ENCODE measurements around the gene LPO. TPM values are rescaled to one million over a fixed set of nuclear protein-coding genes. Genes with fewer than 3 reads are reported as not detected.

The LPO gene
- total and polyA plus RNA-seq, 7 donors, result 0.01 TPM; not detected in 6

DNA sequence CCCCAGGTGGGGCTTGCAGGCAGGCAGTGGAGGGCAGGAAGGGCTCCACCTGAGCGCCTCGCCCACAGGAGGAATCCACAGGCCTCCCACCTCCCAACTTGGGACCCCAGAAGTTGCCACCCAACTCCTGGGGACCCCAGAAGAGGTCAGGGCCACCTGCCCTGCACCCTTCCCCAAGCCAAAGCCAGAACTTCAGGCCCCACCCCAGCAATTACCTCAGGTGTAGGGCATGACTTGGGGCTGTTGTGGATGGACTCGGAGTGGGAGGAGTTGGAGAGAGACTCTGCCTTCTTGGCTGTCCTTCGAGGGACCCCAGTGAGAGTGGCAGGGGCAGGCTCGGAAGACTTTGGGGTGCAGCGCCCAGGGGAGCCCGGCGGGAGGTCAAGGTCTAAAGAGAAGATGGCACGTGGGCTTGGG, 79.7 kb downstream of the LPO start:
- Histone ChIP-seq H3K36me3 (ENCODE audit: insufficient read depth in 1 of 2, low read depth in 1 of 2) (no peaks in the 10 kb centered on the region), H3K27me3 (ENCODE audit: insufficient read depth in 3 of 3, low read length in 2 of 3) (no peaks in the 10 kb centered on the region), H3K9me3 (no peaks in the 10 kb centered on the region), H3K27ac (no peak overlapping the region), H3K4me3 (no peak overlapping the region), H3K4me1 (no peaks in the 10 kb centered on the region)
- TF ChIP-seq, protein P1, sequence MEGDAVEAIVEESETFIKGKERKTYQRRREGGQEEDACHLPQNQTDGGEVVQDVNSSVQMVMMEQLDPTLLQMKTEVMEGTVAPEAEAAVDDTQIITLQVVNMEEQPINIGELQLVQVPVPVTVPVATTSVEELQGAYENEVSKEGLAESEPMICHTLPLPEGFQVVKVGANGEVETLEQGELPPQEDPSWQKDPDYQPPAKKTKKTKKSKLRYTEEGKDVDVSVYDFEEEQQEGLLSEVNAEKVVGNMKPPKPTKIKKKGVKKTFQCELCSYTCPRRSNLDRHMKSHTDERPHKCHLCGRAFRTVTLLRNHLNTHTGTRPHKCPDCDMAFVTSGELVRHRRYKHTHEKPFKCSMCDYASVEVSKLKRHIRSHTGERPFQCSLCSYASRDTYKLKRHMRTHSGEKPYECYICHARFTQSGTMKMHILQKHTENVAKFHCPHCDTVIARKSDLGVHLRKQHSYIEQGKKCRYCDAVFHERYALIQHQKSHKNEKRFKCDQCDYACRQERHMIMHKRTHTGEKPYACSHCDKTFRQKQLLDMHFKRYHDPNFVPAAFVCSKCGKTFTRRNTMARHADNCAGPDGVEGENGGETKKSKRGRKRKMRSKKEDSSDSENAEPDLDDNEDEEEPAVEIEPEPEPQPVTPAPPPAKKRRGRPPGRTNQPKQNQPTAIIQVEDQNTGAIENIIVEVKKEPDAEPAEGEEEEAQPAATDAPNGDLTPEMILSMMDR (IDR thresholded peaks at IDR 0.05), result no peak
- DNase-seq (no peak), ATAC-seq (no peak)
- WGBS, 3 donors, result 90 to 94% (median 94%) methylated on average over 9 of the region's 9 CpGs
- intact Hi-C loops (cut with DNase I), result loop anchor here in 1 of 2 donors (5.0 kb wide), 1 partner anchor 129 kb away; no protein-coding TSS in a partner anchor

Other genes starting within 250 kb of the LPO start
- gene SRSF1, start 231.3 kb upstream of the LPO start, total RNA-seq, result 100 to 1,000 TPM in 2 of 4 donors, 10 to 100 TPM in 2; 71.2 to 141 (median 100) TPM
- 100 to 1,000 TPM in 1 of 3 donors, 10 to 100 TPM in 2; 61.2 to 128 (median 93.7) TPM for gene SRSF1, start 231.3 kb upstream of the LPO start, polyA plus RNA-seq
- 10 to 100 TPM; 45.5 to 51.1 (median 47.2) TPM for gene DYNLL2, start 155.2 kb upstream of the LPO start, total RNA-seq
- gene DYNLL2, start 155.2 kb upstream of the LPO start, polyA plus RNA-seq, result 10 to 100 TPM; 28.9 to 84.3 (median 44.0) TPM
- not detected for gene OR4D1, start 90.2 kb upstream of the LPO start, total RNA-seq
- under 1 TPM in 2 of 3 donors, not detected in 1; 0.03 TPM for gene OR4D1, start 90.2 kb upstream of the LPO start, polyA plus RNA-seq
- gene OR4D2, start 71.6 kb upstream of the LPO start, total RNA-seq, result not detected
- not detected for gene OR4D2, start 71.6 kb upstream of the LPO start, polyA plus RNA-seq
- under 1 TPM in 1 of 4 donors, not detected in 3; 0.12 TPM for gene EPX, start 45.9 kb upstream of the LPO start, total RNA-seq
- not detected for gene EPX, start 45.9 kb upstream of the LPO start, polyA plus RNA-seq
- 1 to 10 TPM; 5.5 to 6.9 (median 6.0) TPM for gene MKS1, start 19.3 kb upstream of the LPO start, total RNA-seq
- gene MKS1, start 19.3 kb upstream of the LPO start, polyA plus RNA-seq, result 1 to 10 TPM; 4.2 to 4.7 (median 4.4) TPM
- under 1 TPM; 0.38 to 0.95 (median 0.57) TPM for gene MPO, start 42.4 kb downstream of the LPO start, total RNA-seq
- under 1 TPM; 0.11 to 0.26 (median 0.14) TPM for gene MPO, start 42.4 kb downstream of the LPO start, polyA plus RNA-seq
- 1 to 10 TPM; 2.3 to 6.6 (median 4.4) TPM for gene TSPOAP1, start 90.2 kb downstream of the LPO start, total RNA-seq
- gene TSPOAP1, start 90.2 kb downstream of the LPO start, polyA plus RNA-seq, result 1 to 10 TPM in 2 of 3 donors, under 1 TPM in 1; 0.40 to 2.1 (median 1.2) TPM
- gene SUPT4H1, start 113.6 kb downstream of the LPO start, total RNA-seq, result 10 to 100 TPM; 52.1 to 58.9 (median 56.2) TPM
- gene SUPT4H1, start 113.6 kb downstream of the LPO start, polyA plus RNA-seq, result 10 to 100 TPM; 56.6 to 86.8 (median 71.3) TPM
- gene RNF43, start 178.9 kb downstream of the LPO start, total RNA-seq, result under 1 TPM in 2 of 4 donors, not detected in 2; 0.04 to 0.07 TPM
- under 1 TPM in 2 of 3 donors, not detected in 1; 0.03 to 0.25 TPM for gene RNF43, start 178.9 kb downstream of the LPO start, polyA plus RNA-seq
- not detected for gene HSF5, start 249.8 kb downstream of the LPO start, total RNA-seq
- gene HSF5, start 249.8 kb downstream of the LPO start, polyA plus RNA-seq, result not detected

Data from psoas muscle (tissue), 8 donors.